DOHH2 (cell line): ENCODE measurements around the gene SORT1.

Experiments
- H3F3A ChIP-seq: fragments of 200-600 bp; sonication (generic), shearing (Covaris generic); 2 replicates; pipeline ENCODE4 v1.6.0; 2016; ENCODE audit warnings: antibody characterized with exemption, mild to moderate bottlenecking; ENCODE audit not compliant: control insufficient read depth, insufficient read depth
- H3K27ac ChIP-seq: fragments of 200-600 bp; sonication (generic); 2 replicates; pipeline ENCODE4 v1.5.1; 2014; ENCODE audit warnings: low read depth, mild to moderate bottlenecking, low read length, moderate library complexity
- H3K27me3 ChIP-seq: fragments of 200-600 bp; sonication (generic); 2 replicates; pipeline ENCODE4 v1.6.1; 2014; ENCODE audit warnings: mild to moderate bottlenecking, low read length, mixed read lengths; ENCODE audit not compliant: control insufficient read depth
- H3K36me3 ChIP-seq: fragments of 200-600 bp; sonication (generic); 2 replicates; pipeline ENCODE4 v1.6.1; 2014; ENCODE audit warnings: mild to moderate bottlenecking, low read length, moderate library complexity, mixed read lengths; ENCODE audit not compliant: control insufficient read depth
- H3K4me1 ChIP-seq: fragments of 200-600 bp; sonication (generic); 2 replicates; pipeline ENCODE4 v1.6.1; 2014; ENCODE audit warnings: mild to moderate bottlenecking, low read length, mixed read lengths; ENCODE audit not compliant: control insufficient read depth
- H3K4me2 ChIP-seq: fragments of 200-600 bp; sonication (generic); 2 replicates; pipeline ENCODE4 v1.6.0; 2014; ENCODE audit warnings: mild to moderate bottlenecking, low read length, moderate library complexity
- H3K4me3 ChIP-seq: fragments of 200-600 bp; sonication (generic); 2 replicates; pipeline ENCODE4 v1.5.1; 2014; ENCODE audit warnings: mild to moderate bottlenecking, low read length, mixed read lengths
- H3K79me2 ChIP-seq: fragments of 200-600 bp; sonication (generic); 2 replicates; pipeline ENCODE4 v1.6.1; 2014; ENCODE audit warnings: mild to moderate bottlenecking, low read length, mixed read lengths; ENCODE audit not compliant: control insufficient read depth
- H3K9me2 ChIP-seq: fragments of 200-600 bp; sonication (generic); replicated peaks from 2 replicates; pipeline ENCODE4 v1.6.1; 2014; ENCODE audit warnings: mild to moderate bottlenecking, low read length, mixed read lengths; ENCODE audit not compliant: control insufficient read depth
- H3K9me3 ChIP-seq: fragments of 200-600 bp; sonication (generic); 2 replicates; pipeline ENCODE4 v1.6.1; 2014; ENCODE audit warnings: antibody characterized with exemption, low read length, mixed read lengths; ENCODE audit not compliant: control insufficient read depth, insufficient read depth
- H4K20me1 ChIP-seq: fragments of 200-600 bp; sonication (generic); 2 replicates; pipeline ENCODE4 v1.6.0; 2014; ENCODE audit warnings: low read depth, mild to moderate bottlenecking, antibody characterized with exemption, low read length, moderate library complexity; ENCODE audit not compliant: control insufficient read depth, insufficient read depth
- EZH2phosphoT487 ChIP-seq: fragments of 200-600 bp; sonication (generic); IDR thresholded peaks from 2 replicates; pipeline ENCODE4 v1.6.1; 2017; ENCODE audit warnings: borderline replicate concordance, mild to moderate bottlenecking, antibody characterized with exemption, low read length, moderate library complexity, mixed read lengths
- TF ChIP-seq, protein P1 (sequence below): fragments of 200-600 bp; sonication (generic); IDR thresholded peaks from one replicate; pipeline ENCODE4 v1.5.1; 2014; ENCODE audit warnings: antibody characterized with exemption, mild to moderate bottlenecking, low read depth, low read length; ENCODE audit not compliant: poor library complexity, severe bottlenecking

The SORT1 gene

DNA sequence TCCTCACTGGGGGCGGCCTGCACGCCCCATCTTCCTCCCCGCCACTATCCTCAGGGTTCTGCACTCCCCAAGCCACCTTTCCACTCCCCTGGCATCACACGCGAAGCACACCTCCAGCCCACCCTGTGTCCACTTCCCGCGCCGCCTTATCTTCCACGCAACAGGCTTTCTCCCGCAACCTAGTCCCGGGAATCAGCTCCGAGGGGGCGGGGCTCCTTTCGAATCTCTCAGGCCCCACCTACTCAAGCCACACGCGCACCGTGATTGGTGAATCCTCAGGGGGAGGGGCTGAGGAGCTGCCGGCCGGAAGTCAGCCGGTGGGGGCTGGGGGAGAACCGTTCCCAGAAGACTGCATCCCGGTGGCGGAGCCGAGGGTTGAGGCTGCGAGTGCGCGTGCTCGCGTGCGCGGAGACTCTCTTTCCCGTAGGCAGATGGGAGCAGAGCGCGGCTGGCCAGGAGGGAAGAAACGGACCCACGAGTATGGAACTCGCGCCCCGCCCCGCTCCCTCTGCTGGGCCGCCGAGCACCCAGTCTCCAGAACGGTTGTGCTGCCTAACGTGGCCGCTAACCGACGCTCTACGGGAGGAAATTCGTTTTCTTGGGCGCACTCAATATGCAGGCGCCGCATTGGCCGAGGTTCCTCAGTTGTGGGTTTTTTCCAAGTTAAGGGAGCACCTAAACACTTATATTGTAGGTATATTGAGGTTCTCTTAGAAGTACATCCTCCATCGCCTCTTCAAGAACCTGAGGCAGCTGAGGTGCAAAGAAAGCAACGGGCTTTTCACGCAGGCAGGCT, 114.6 kb downstream of the SORT1 start, which contains the start of gene PSRC1:
Gene PSRC1 (minus strand): TSS at position 194 of the 796 bp plus-strand sequence.
- H3K9me3 ChIP-seq = no peaks in the 10 kb centered on the region
- no peaks in the 10 kb centered on the region for H3K27me3 ChIP-seq
- peaks cover 10% of the 10 kb centered on the region for H3K79me2 ChIP-seq
- TF ChIP-seq, protein P1, sequence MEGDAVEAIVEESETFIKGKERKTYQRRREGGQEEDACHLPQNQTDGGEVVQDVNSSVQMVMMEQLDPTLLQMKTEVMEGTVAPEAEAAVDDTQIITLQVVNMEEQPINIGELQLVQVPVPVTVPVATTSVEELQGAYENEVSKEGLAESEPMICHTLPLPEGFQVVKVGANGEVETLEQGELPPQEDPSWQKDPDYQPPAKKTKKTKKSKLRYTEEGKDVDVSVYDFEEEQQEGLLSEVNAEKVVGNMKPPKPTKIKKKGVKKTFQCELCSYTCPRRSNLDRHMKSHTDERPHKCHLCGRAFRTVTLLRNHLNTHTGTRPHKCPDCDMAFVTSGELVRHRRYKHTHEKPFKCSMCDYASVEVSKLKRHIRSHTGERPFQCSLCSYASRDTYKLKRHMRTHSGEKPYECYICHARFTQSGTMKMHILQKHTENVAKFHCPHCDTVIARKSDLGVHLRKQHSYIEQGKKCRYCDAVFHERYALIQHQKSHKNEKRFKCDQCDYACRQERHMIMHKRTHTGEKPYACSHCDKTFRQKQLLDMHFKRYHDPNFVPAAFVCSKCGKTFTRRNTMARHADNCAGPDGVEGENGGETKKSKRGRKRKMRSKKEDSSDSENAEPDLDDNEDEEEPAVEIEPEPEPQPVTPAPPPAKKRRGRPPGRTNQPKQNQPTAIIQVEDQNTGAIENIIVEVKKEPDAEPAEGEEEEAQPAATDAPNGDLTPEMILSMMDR = peak; percentile 42
- TF ChIP-seq EZH2phosphoT487 = no peak
- no peaks in the 10 kb centered on the region for H3K9me2 ChIP-seq
- no peaks in the 10 kb centered on the region for H3F3A ChIP-seq
- H3K4me1 ChIP-seq = peaks cover 19% of the 10 kb centered on the region
- H3K4me2 ChIP-seq = peak within 1 kb of the TSS; percentile 77
- H3K36me3 ChIP-seq = peaks cover 14% of the 10 kb centered on the region
- no peaks in the 10 kb centered on the region for H4K20me1 ChIP-seq
- peak within 1 kb of the TSS; percentile 93 for H3K4me3 ChIP-seq
- H3K27ac ChIP-seq = peak within 1 kb of the TSS; percentile 56

DNA sequence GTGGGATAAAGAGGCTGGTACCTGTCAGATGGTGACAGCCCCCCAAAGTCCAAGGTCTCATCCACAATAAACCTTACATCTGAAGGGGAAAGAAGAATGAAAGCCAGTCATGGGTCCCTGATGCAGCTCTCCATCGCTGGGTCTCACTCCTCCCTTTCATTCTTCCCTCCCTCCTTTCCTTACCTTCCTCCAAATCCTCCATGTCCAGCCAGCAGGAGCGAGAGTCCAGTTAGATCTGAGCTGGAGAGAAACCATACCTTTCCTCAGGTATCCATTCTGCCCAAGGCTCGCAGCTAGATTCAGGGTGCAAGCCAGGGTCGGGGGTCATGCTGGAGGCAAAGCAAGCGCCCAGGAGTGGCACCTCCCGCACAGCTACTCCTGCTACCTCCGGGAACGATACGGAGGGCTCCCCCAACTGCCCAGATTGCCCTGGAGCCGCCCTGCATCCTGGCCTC, 115.2 kb downstream of the SORT1 start:
- H3K36me3 ChIP-seq = peaks cover 18% of the 10 kb centered on the region
- H3K27ac ChIP-seq = peak overlapping the region; percentile 56; the same call in 1 of the 2 replicates
- H3K9me3 ChIP-seq = no peaks in the 10 kb centered on the region
- TF ChIP-seq, protein P1 = no peak
- TF ChIP-seq EZH2phosphoT487 = no peak
- peak overlapping the region; percentile 77 for H3K4me2 ChIP-seq
- peak overlapping the region; percentile 93 for H3K4me3 ChIP-seq
- no peaks in the 10 kb centered on the region for H3F3A ChIP-seq
- no peaks in the 10 kb centered on the region for H4K20me1 ChIP-seq
- H3K79me2 ChIP-seq = peaks cover 10% of the 10 kb centered on the region
- H3K27me3 ChIP-seq = no peaks in the 10 kb centered on the region
- H3K9me2 ChIP-seq = no peaks in the 10 kb centered on the region
- peaks cover 19% of the 10 kb centered on the region for H3K4me1 ChIP-seq

DNA sequence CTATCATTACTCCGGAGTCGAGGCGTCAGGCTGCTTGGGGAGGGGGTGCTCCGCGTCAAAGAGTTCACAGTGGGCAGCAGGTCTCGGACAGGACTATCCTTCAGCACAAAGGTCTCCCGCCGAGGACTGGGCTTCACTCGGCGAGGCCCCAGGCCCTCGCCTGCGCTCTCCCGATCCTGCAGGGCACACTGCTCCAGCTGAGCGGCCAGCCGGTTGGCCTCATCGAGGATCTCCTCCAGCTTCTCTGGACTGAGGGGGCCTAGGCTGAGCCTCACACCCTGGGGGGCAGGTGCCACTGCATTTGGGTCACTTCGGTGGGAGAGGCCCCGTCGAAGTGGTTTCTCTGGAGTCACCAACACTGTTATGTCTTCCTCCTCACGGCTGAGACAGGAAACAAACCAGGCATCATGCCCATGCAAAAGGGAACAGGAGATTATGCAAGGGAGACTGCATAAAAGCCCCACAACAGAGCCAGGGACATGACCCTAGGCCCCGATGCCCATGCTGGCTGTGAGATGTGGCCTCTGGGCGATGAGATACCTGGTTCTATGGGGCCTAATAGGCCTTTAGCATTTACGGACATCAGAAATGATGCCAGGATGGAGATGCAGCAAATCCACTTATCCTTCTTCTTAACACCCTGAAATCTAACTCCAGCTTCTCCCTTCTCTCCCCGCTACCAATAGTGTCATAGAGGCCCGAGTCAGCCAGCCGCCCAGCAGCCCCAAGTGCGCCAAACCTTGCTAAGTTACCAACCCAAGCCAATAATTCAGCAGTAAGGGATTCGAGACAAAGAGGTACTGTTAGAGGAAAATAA, 115.8 kb downstream of the SORT1 start:
- no peaks in the 10 kb centered on the region for H3K27me3 ChIP-seq
- peaks cover 10% of the 10 kb centered on the region for H3K79me2 ChIP-seq
- H3K9me2 ChIP-seq = no peaks in the 10 kb centered on the region
- peak overlapping the region; percentile 93 for H3K4me3 ChIP-seq
- no peaks in the 10 kb centered on the region for H3F3A ChIP-seq
- H3K36me3 ChIP-seq = peaks cover 19% of the 10 kb centered on the region
- H3K4me1 ChIP-seq = peaks cover 24% of the 10 kb centered on the region
- no peak overlapping the region for H3K27ac ChIP-seq
- no peaks in the 10 kb centered on the region for H4K20me1 ChIP-seq
- TF ChIP-seq EZH2phosphoT487 = no peak
- TF ChIP-seq, protein P1 = no peak
- H3K9me3 ChIP-seq = no peaks in the 10 kb centered on the region
- H3K4me2 ChIP-seq = peak overlapping the region; percentile 77
